HG03520 (cell line): ENCODE data around the gene OSM.

Experiments used
- ATAC-seq: cut with Tn5 transposase; IDR thresholded peaks from one replicate; pipeline ENCODE4 v1.9.1; 2021; ENCODE audit warnings: mild to moderate bottlenecking, moderate library complexity; ENCODE audit not compliant: unreplicated experiment

The OSM gene

DNA sequence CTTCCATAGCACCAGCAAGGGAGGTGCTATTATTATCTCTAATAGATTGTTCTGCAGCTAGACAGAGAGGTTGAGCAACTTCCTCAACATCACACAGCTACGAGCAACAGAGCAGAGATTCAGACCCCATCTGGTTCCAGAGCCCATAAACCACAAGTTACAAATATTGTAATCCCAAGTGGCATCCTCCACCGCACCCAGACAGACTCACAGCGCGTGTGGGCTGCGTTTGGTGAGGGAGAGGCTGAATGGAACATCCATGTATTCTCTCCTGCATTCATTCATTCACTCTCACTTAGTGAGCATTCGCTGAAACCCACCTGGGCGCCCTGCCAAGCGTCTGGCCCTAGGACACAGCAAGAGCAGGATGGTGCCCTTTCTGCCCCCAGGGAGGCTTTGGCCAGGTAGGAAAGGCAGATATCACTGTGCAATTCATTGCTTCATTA is 53.6 kb downstream of the OSM start:
- no peak for ATAC-seq
